Peyer's patch (tissue), 4 donors: ENCODE measurements around the gene INTS7. TPM values are rescaled to one million over a fixed set of nuclear protein-coding genes. Genes with fewer than 3 reads are reported as not detected.

Experiments
- DNase-seq, 3 donors: peaks; one replicate each; pipeline ENCODE4 v3.0.0-alpha.2; 2017 to 2019
- H3K27ac ChIP-seq, 4 donors: fragments of 200-600 bp; sonication (generic); one replicate each; pipeline ENCODE4 v1.5.1; 2016 to 2019
- H3K27me3 ChIP-seq, 2 donors: fragments of 200-600 bp; sonication (generic); one replicate each; pipeline ENCODE4 v1.5.1; 2019
- H3K36me3 ChIP-seq, 3 donors: fragments of 200-600 bp; sonication (generic); one replicate each; pipeline ENCODE4 v1.5.1; 2016 to 2019
- H3K4me1 ChIP-seq, 4 donors: fragments of 200-600 bp; sonication (generic); one replicate each; pipeline ENCODE4 v1.5.1; 2016 to 2019
- H3K4me3 ChIP-seq, 4 donors: fragments of 200-600 bp; sonication (generic); 1 replicate in 3 of 4; 2 replicates in 1 of 4; pipeline ENCODE4 v1.5.1; 2016 to 2019; ENCODE audit warnings: mild to moderate bottlenecking in 1 of 4
- H3K9me3 ChIP-seq, 4 donors: fragments of 200-600 bp; sonication (generic); one replicate each; pipeline ENCODE4 v1.5.1; 2016 to 2019; ENCODE audit warnings: mild to moderate bottlenecking in 1 of 4
- POLR2A ChIP-seq, 2 donors: fragments of 450-650 bp; IDR thresholded peaks; one replicate each; pipeline ENCODE4 v1.5.1; 2017; ENCODE audit warnings: antibody characterized with exemption in 2 of 2, mild to moderate bottlenecking in 2 of 2, moderate library complexity in 2 of 2
- total RNA-seq, 4 donors: library from RNA; depleted of rRNA; stranded (reverse); fragments of >200 nt; gene quantifications; one replicate each; pipeline ENCODE4 v1.1.0, GENCODE V29; 2016
- TF ChIP-seq, protein P1 (sequence below), 6 experiments: fragments of 450-650 bp in 4 of 6; fragments of 200-600 bp in 2 of 6; sonication (generic) in 1 of 6; IDR thresholded peaks; one replicate each; pipeline ENCODE4 v1.5.1; 2017 to 2019; ENCODE audit warnings: antibody characterized with exemption in 6 of 6, mild to moderate bottlenecking in 3 of 6, moderate library complexity in 1 of 6

INTS7 gene
- total RNA-seq, 4 donors from 2014 or later: 7.7 to 21.5 (median 11.9) TPM

DNA sequence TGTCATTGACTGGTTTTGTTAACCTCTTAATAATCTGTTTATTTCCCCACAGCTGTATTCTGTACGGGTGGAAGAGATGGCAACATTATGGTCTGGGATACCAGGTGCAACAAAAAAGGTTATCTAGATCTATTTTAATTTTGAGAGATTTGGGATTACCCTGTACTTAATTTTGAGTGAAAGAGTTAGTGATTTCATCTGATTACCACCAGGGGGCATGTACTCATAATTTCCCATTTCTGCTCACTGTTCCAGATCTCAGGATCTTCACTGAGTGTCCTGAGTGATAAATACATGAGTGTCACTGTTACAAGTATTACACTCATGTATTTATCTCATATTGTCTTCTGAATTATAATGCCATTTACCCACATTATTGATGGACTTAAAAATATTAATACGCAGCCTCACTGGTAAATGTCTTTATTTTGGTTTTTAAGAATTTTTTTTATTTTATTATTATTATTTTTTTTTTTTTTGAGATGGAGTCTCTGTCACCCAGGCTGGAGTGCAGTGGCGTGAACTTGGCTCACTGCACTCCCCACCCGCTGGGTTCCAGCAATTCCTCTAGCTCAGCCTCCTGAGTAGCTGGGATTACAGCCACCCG is 27.6 kb upstream of the INTS7 start:
- Histone ChIP-seq H3K36me3 (no peaks in the 10 kb centered on the region), H3K4me3 (no peak overlapping the region), H3K27ac (no peak overlapping the region), H3K4me1 (no peaks in the 10 kb centered on the region), H3K9me3 (no peaks in the 10 kb centered on the region), H3K27me3 (no peaks in the 10 kb centered on the region)
- no peak for DNase-seq
- TF ChIP-seq POLR2A (IDR thresholded peaks at IDR 0.05): no peak
- TF ChIP-seq, protein P1, sequence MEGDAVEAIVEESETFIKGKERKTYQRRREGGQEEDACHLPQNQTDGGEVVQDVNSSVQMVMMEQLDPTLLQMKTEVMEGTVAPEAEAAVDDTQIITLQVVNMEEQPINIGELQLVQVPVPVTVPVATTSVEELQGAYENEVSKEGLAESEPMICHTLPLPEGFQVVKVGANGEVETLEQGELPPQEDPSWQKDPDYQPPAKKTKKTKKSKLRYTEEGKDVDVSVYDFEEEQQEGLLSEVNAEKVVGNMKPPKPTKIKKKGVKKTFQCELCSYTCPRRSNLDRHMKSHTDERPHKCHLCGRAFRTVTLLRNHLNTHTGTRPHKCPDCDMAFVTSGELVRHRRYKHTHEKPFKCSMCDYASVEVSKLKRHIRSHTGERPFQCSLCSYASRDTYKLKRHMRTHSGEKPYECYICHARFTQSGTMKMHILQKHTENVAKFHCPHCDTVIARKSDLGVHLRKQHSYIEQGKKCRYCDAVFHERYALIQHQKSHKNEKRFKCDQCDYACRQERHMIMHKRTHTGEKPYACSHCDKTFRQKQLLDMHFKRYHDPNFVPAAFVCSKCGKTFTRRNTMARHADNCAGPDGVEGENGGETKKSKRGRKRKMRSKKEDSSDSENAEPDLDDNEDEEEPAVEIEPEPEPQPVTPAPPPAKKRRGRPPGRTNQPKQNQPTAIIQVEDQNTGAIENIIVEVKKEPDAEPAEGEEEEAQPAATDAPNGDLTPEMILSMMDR (IDR thresholded peaks at IDR 0.05): peak; percentile 34 to 79 (median 76)

GRCh38 chr1:212060632-212061472 is 25.5 kb upstream of the INTS7 start:
- H3K9me3 ChIP-seq: no peaks in the 10 kb centered on the region
- DNase-seq: no peak
- TF ChIP-seq, protein P1 (IDR thresholded peaks at IDR 0.05): no peak
- TF ChIP-seq POLR2A (IDR thresholded peaks at IDR 0.05): no peak
- no peaks in the 10 kb centered on the region for H3K4me1 ChIP-seq
- H3K36me3 ChIP-seq: no peaks in the 10 kb centered on the region
- H3K4me3 ChIP-seq: no peak overlapping the region
- no peaks in the 10 kb centered on the region for H3K27me3 ChIP-seq
- H3K27ac ChIP-seq: no peak overlapping the region

GRCh38 chr1:212055333-212055732 is 20.0 kb upstream of the INTS7 start:
- TF ChIP-seq, protein P1 (IDR thresholded peaks at IDR 0.05): no peak
- no peak for TF ChIP-seq POLR2A (IDR thresholded peaks at IDR 0.05)
- no peaks in the 10 kb centered on the region for H3K4me1 ChIP-seq
- DNase-seq: no peak
- H3K4me3 ChIP-seq: no peak overlapping the region
- no peaks in the 10 kb centered on the region for H3K9me3 ChIP-seq
- H3K27ac ChIP-seq: no peak overlapping the region
- H3K27me3 ChIP-seq: no peaks in the 10 kb centered on the region
- H3K36me3 ChIP-seq: no peaks in the 10 kb centered on the region

DNA sequence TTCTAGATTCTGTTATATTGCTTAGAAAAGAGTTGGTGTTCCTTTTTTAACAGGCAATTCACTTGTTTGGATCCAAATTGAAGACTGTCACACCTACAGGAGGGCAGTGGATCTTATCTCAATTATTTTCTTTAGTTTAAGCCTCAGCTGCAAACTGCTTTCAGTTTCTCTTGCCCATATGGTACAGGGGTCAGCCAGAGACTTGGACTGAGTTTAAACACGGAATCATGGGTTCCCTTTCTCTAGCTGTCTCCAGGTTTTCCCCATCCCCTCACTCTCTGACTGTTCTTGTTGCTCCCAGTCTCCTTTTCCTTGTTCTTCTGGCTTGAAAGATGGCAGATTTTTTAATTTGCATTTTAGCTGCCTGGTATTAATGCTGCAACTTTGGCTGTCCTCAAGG is 18.6 kb upstream of the INTS7 start:
- Histone ChIP-seq H3K4me1 (no peaks in the 10 kb centered on the region), H3K36me3 (no peaks in the 10 kb centered on the region), H3K9me3 (no peaks in the 10 kb centered on the region), H3K27me3 (no peaks in the 10 kb centered on the region), H3K27ac (no peak overlapping the region), H3K4me3 (no peak overlapping the region)
- no peak for DNase-seq
- TF ChIP-seq, protein P1 (IDR thresholded peaks at IDR 0.05): no peak
- no peak for TF ChIP-seq POLR2A (IDR thresholded peaks at IDR 0.05)

DNA sequence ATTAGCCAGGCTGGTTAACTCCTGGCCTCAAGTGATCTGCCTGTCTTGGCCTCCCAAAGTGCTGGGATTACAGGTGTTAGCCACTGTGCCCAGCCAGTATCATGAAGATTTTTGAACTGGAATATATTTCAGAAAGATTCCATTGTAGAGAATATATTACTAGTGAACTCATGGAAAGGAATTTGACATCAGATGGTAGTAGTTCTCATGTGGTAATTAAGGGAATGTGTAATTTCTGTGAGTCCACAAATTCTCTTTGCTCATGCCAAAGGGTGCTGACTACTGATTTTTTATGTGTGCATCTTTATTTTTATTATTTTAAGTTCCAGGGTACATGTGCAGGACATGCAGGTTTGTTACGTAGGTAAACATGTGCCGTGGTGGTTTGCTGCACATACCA is 10.6 kb upstream of the INTS7 start:
- H3K9me3 ChIP-seq: no peaks in the 10 kb centered on the region
- DNase-seq: no peak
- H3K36me3 ChIP-seq: no peaks in the 10 kb centered on the region
- H3K27ac ChIP-seq: no peak overlapping the region
- H3K4me3 ChIP-seq: no peak overlapping the region
- no peaks in the 10 kb centered on the region for H3K27me3 ChIP-seq
- H3K4me1 ChIP-seq: no peaks in the 10 kb centered on the region
- TF ChIP-seq POLR2A (IDR thresholded peaks at IDR 0.05): no peak
- TF ChIP-seq, protein P1 (IDR thresholded peaks at IDR 0.05): no peak
